ENCODE results near the gene ANAPC13.

The ANAPC13 gene

GRCh38 chr3:134485718-134486576 is at the start of gene ANAPC13, which contains the start of gene CEP63:
Gene ANAPC13, minus strand, starts transcription at chr3:134485985. Its CDS starts 3,081 bp downstream, at chr3:134482904.
Gene CEP63, plus strand, starts transcription at chr3:134486057. Its CDS starts 9,264 bp downstream, at chr3:134495321.
- peak; percentile 97 for DNase-seq (ENCODE audit: low read depth)

GRCh38 chr3:134535186-134535970 is 49.6 kb upstream of the ANAPC13 start:
- DNase-seq (ENCODE audit: low read depth), result no peak

DNA sequence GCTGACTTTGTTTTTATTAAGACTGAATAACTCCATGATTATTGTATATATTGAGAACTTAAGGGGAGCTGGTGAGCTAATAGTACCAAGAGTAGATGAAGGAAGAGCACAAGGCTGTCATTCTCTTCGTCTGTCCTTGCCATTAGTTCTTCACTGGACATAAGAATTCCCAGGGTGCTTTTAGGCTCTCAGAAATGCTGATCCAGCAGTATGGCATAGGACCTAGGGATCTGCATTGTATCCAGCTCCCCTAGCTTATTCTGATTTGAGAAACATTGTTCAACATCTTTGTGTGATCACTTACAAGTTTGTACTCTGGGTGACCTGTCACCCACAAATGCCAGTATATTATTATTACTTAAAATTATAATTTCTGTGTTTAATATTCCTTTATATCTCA is 47.7 kb upstream of the ANAPC13 start:
- DNase-seq (ENCODE audit: low read depth), result no peak

- DNase-seq (ENCODE audit: low read depth), result no peak
Observed at GRCh38 chr3:134527538-134528186, 41.9 kb upstream of the ANAPC13 start.

- DNase-seq (ENCODE audit: low read depth), result no peak
Observed at GRCh38 chr3:134527037-134527436, 41.3 kb upstream of the ANAPC13 start.

- no peak for DNase-seq (ENCODE audit: low read depth)
Observed at GRCh38 chr3:134526319-134526718, 40.5 kb upstream of the ANAPC13 start.

- DNase-seq (ENCODE audit: low read depth), result no peak
Observed at GRCh38 chr3:134525293-134525692, 39.5 kb upstream of the ANAPC13 start.

DNA sequence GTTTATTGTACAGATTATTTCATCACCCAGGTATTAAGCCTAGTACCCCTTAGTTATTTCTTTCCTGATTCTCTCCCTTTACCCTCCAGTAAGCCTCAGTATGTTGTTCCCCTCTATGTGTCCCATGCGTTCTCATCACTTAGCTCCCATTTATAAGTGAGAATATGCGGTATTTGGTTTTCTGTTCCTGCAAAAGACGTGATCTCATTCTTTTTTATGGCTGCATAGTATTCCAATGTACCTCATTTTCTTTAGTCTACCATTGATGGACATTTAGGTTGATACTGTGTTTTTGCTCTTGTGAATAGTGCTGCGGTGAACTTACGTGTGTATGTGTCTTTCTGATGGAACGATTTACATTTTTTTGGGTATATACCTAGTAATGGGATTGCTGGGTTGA is 36.8 kb upstream of the ANAPC13 start:
- no peak for DNase-seq (ENCODE audit: low read depth)

GRCh38 chr3:134517791-134518190 is 32.0 kb upstream of the ANAPC13 start:
- DNase-seq (ENCODE audit: low read depth), result no peak

DNA sequence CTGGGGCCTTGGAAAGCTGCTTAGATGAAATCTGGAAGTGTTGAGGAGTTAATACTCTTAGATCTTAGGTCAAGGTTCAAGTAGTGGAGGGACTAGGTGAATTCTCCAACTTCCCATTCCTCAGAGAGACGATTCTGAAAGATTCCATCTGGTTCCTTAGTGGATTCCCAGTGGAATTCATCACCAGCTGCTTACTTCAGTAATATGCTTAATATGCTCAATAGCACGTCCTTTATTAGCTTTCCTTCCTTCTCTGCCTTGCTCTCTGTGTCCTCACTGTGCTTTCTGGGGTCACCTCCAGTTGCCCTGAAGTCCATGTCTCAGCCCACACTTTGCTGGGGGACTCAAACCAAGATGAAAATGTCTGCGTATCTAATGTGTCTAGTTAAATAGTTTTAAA is 31.1 kb upstream of the ANAPC13 start:
- no peak for DNase-seq (ENCODE audit: low read depth)

- DNase-seq (ENCODE audit: low read depth), result no peak
Observed at GRCh38 chr3:134511500-134511899, 25.7 kb upstream of the ANAPC13 start.

DNA sequence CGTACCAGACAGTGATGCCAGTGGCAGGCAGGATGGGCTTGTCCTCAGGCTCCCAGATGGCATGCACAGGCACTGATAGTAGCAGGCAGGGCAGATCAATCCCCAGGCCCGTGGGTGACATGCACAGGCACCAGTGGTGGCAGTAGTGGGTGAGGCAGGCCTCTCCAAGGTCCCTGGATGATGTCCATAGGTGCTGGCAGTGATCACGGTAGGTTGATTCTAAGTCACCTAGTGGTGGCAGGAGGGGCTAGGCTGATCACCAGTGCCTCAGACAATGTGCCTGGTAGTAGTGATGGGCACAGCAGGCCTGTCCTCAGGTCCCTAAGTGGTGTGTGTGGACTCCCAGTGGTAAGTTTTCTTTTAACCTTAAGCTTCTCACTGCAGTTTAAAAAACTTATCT is 19.7 kb upstream of the ANAPC13 start:
- no peak for DNase-seq (ENCODE audit: low read depth)

DNA sequence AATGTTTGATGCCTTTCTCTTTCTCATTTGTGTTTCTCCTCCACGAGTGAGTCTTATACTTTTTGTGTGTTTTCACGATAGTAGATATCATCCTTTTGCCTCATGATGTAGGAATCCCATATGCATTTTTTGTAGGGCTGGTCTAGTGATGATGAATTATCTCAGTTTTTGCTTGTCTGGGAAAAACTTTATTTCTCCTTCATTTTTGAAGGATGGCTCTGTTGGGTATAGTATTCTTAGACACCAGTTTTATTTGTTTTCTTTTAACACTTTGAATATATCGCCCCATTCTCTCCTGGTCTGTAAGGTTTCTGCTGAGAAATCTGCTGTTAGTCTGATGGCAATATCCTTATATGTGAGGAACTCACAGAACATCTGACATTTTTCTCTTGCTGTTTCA is 18.3 kb upstream of the ANAPC13 start:
- no peak for DNase-seq (ENCODE audit: low read depth)

- no peak for DNase-seq (ENCODE audit: low read depth)
Observed at GRCh38 chr3:134503266-134503665, 17.5 kb upstream of the ANAPC13 start.

DNA sequence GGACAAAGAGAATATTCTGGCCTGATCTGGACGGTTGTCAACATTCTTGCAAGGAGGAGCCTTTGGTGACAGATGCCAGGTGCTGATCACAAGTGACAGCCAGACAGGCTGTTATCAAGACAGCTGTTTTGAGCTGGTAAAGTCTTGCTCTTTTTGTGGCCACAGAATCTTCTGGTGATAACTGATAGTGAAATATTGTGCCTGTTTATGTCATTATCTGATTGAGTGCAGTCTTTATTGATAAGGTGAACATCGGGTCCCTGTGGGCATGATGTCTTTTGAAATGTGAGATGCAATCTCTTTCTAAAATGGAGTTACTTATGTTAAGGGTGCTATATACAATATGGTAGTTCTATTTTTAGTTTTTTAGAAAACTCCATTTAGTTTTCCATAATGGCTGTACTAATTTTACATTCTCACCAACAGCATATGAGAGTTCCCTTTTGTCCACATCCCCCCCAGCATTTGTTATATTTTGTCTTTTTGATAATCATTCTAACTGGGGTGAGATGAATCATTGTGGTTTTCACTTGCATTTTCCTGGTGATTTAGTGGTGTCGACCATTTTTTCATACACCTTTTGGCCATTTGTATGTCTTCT is 10.8 kb upstream of the ANAPC13 start:
- DNase-seq (ENCODE audit: low read depth), result no peak

- DNase-seq (ENCODE audit: low read depth), result no peak
Observed at GRCh38 chr3:134495980-134496379, 10.2 kb upstream of the ANAPC13 start.

- DNase-seq (ENCODE audit: low read depth), result no peak
Observed at GRCh38 chr3:134494495-134494894, 8.7 kb upstream of the ANAPC13 start.

GRCh38 chr3:134487406-134487805 is 1.6 kb upstream of the ANAPC13 start:
- no peak for DNase-seq (ENCODE audit: low read depth)

DNA sequence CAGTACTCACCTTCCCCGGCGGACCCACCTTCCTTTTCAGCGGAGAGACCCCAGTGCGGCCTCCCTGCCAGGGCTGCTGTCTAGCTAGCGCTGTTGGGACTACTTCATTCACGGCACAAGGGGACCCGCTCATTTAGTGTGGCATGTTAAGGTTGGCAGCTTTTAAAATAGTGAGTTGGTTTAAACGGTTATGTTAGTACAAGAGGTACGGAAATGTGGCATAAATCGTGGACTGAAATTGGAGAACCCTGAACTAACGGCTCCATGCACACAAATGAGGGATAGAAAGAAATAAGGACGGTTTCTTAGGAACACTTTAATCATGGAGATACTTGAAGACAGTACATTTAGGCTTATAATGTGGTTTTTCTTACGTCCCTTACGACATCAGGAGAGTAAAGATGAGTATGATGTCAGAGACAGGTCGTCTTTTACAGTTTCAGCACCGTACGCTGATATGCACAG is 824 bp upstream of the ANAPC13 start:
- DNase-seq (ENCODE audit: low read depth), result no peak

- DNase-seq (ENCODE audit: low read depth), result no peak
Observed at GRCh38 chr3:134485075-134485717, 589 bp downstream of the ANAPC13 start.

DNA sequence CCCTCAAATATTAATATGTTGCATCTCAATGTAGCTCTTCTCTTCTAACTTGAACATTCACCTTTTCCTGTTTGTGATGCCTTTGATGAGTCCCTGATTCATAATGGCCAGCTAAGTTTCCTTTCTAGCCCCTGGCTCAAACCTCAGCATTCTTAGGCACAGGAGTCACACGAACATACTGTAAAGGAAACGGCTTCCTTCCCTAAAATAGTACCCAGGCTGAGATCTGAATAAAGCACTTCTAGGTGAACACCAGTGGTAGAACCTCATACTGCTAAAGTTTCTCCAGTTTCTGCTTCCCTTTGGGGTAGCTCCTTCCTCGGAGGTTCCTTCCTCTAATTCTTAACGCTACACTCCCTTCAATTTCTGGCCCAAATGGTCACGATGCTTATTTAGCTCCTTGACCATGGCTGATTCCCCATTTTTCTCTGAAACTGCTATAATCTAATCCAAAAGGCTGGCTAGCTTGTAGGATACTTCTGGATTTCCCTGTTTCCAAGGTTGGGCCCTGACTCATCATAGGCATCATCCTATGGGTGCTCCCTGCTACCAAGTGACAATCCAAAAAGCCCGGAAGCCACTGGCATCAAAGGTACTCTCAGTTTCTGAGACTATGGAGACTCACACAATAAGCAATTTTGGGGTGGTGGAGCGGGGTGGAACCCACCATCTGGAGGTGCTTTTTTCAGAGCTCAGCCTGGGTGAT is 2.4 kb downstream of the ANAPC13 start:
- peak; percentile 79 for DNase-seq (ENCODE audit: low read depth)
